A673 (cell line): ENCODE results near the gene NRXN3. TPM values are rescaled to one million over a fixed set of nuclear protein-coding genes. Genes with fewer than 3 reads are reported as not detected.

Experiments
- BruUV-seq: library from RNA; stranded (reverse); fragments of 400-500 nt; replicated peaks from 2 replicates; lab custom pipeline; 2021; lab: Mats Ljungman, UMichigan
- CTCF ChIA-PET: fragments of 300-600 bp; sonication (Branson Sonifier 250); formaldehyde crosslinking; loops from one replicate; lab custom pipeline; 2022; ENCODE audit warnings: antibody characterized with exemption; lab: Charles Lee
- POLR2A ChIA-PET: fragments of 300-600 bp; sonication (Branson Sonifier 250); formaldehyde crosslinking; loops from one replicate; lab custom pipeline; 2022; ENCODE audit warnings: antibody characterized with exemption; ENCODE audit not compliant: low non-redundant PET; lab: Charles Lee
- DNase-seq: peaks from one replicate; pipeline ENCODE4 v3.0.0-alpha.2; 2015; ENCODE audit warnings: low spot score
- H3K27ac ChIP-seq: fragments of 200-600 bp; sonication (generic); 2 replicates; pipeline ENCODE4 v1.5.1; 2016; ENCODE audit warnings: mixed run types, low read depth, mild to moderate bottlenecking, mixed read lengths, antibody characterized with exemption, low read length; ENCODE audit not compliant: poor library complexity, severe bottlenecking
- H3K27me3 ChIP-seq: fragments of 200-600 bp; sonication (generic); replicated peaks from 2 replicates; pipeline ENCODE4 v1.6.1; 2017; ENCODE audit warnings: mixed run types, low read depth, mild to moderate bottlenecking, mixed read lengths, antibody characterized with exemption, low read length; ENCODE audit not compliant: insufficient read depth, poor library complexity
- H3K36me3 ChIP-seq: fragments of 200-600 bp; sonication (generic); 2 replicates; pipeline ENCODE4 v1.6.1; 2016; ENCODE audit warnings: mixed run types, mild to moderate bottlenecking, mixed read lengths, antibody characterized with exemption, low read length; ENCODE audit not compliant: insufficient read depth, poor library complexity, severe bottlenecking
- H3K4me1 ChIP-seq: fragments of 200-600 bp; sonication (generic); 2 replicates; pipeline ENCODE4 v1.6.1; 2017; ENCODE audit warnings: mixed run types, mild to moderate bottlenecking, mixed read lengths, antibody characterized with exemption, low read length; ENCODE audit not compliant: insufficient read depth, poor library complexity, severe bottlenecking
- H3K4me3 ChIP-seq: fragments of 200-600 bp; sonication (generic); 2 replicates; pipeline ENCODE4 v1.5.1; 2016; ENCODE audit warnings: low read depth, mixed run types, mild to moderate bottlenecking, mixed read lengths, low read length; ENCODE audit not compliant: poor library complexity, severe bottlenecking
- H3K9me3 ChIP-seq: fragments of 200-600 bp; sonication (generic); 2 replicates; pipeline ENCODE4 v1.6.1; 2016; ENCODE audit warnings: mixed run types, low read depth, mild to moderate bottlenecking, mixed read lengths, antibody characterized with exemption, low read length; ENCODE audit not compliant: poor library complexity, severe bottlenecking
- CTCF ChIP-seq: fragments of 300-800, 200-600 bp; sonication (generic); conservative IDR thresholded peaks from 2 replicates; pipeline ENCODE4 v1.5.1; 2017; ENCODE audit warnings: low read depth, mild to moderate bottlenecking, antibody characterized with exemption, low read length, moderate library complexity, mixed read lengths
- EZH2 ChIP-seq: fragments of 200-600 bp; sonication (generic); IDR thresholded peaks from 2 replicates; pipeline ENCODE4 v1.6.1; 2017; ENCODE audit warnings: borderline replicate concordance, low read depth, mild to moderate bottlenecking, mixed read lengths, antibody characterized with exemption, low read length; ENCODE audit not compliant: poor library complexity, severe bottlenecking
- intact Hi-C: fragments of 100-400 bp; cut with micrococcal nuclease; formaldehyde crosslinking; loops from one replicate; pipeline ENCODE4 v1.10.0; 2022; ENCODE audit not compliant: unreplicated experiment
- total RNA-seq: library from RNA; stranded (reverse); gene quantifications from 2 replicates; pipeline ENCODE4 v1.2.3, GENCODE V29; 2021

Gene NRXN3
- total RNA-seq, 1 experiment from 2014 or later = 0.21 TPM

- DNase-seq = no peak
- Histone ChIP-seq H3K36me3 (no peaks in the 10 kb centered on the region), H3K9me3 (no peaks in the 10 kb centered on the region), H3K27ac (no peak overlapping the region), H3K27me3 (no peaks in the 10 kb centered on the region), H3K4me3 (no peak overlapping the region), H3K4me1 (no peaks in the 10 kb centered on the region)
- TF ChIP-seq CTCF (no peak), EZH2 (no peak)
- intact Hi-C loops = no loop called here
- POLR2A ChIA-PET = no interaction called here
- CTCF ChIA-PET = no interaction called here
- BruUV-seq = no TSS peak
Observed at GRCh38 chr14:79665556-79665955, 1495.4 kb downstream of the NRXN3 start.

- CTCF ChIA-PET = no interaction called here
- H3K9me3 ChIP-seq = no peaks in the 10 kb centered on the region
- no peak overlapping the region for H3K27ac ChIP-seq
- BruUV-seq = no TSS peak
- H3K27me3 ChIP-seq = no peaks in the 10 kb centered on the region
- no peaks in the 10 kb centered on the region for H3K4me1 ChIP-seq
- POLR2A ChIA-PET = no interaction called here
- TF ChIP-seq EZH2 = no peak
- no peak for TF ChIP-seq CTCF
- H3K4me3 ChIP-seq = no peak overlapping the region
- intact Hi-C loops = no loop called here
- no peaks in the 10 kb centered on the region for H3K36me3 ChIP-seq
- DNase-seq = no peak
Observed at GRCh38 chr14:79668951-79669350, 1498.8 kb downstream of the NRXN3 start.

- Histone ChIP-seq H3K27me3 (no peaks in the 10 kb centered on the region), H3K4me3 (no peak overlapping the region), H3K27ac (no peak overlapping the region), H3K4me1 (no peaks in the 10 kb centered on the region), H3K36me3 (no peaks in the 10 kb centered on the region), H3K9me3 (no peaks in the 10 kb centered on the region)
- no TSS peak for BruUV-seq
- intact Hi-C loops = no loop called here
- POLR2A ChIA-PET = no interaction called here
- TF ChIP-seq CTCF (no peak), EZH2 (no peak)
- CTCF ChIA-PET = no interaction called here
- no peak for DNase-seq
Observed at GRCh38 chr14:79670811-79671210, 1500.6 kb downstream of the NRXN3 start.
